Hepatocyte (in vitro differentiated cells): Measurements from ENCODE around the gene TRAPPC1. TPM values are rescaled to one million over a fixed set of nuclear protein-coding genes. Genes with fewer than 3 reads are reported as not detected.
A peak's percentile ranks its signal among the peaks of the same experiment; 100 is the strongest.

Experiments used
- DNase-seq: peaks from one replicate; pipeline ENCODE4 v3.0.0-alpha.2; 2016; ENCODE audit warnings: low spot score
- H2AFZ ChIP-seq: fragments of 200-600 bp; sonication (generic); 2 replicates; pipeline ENCODE4 v1.6.0; 2016; ENCODE audit warnings: antibody characterized with exemption, mild to moderate bottlenecking
- H3K27ac ChIP-seq: fragments of 200-600 bp; sonication (generic); 2 replicates; pipeline ENCODE4 v1.5.1; 2016; ENCODE audit warnings: mild to moderate bottlenecking
- H3K27me3 ChIP-seq: fragments of 200-600 bp; sonication (generic); 2 replicates; pipeline ENCODE4 v1.6.1; 2016
- H3K36me3 ChIP-seq: fragments of 200-600 bp; sonication (generic); replicated peaks from 2 replicates; pipeline ENCODE4 v1.5.1; 2016; ENCODE audit warnings: low read depth; ENCODE audit not compliant: insufficient read depth
- H3K4me1 ChIP-seq: fragments of 200-600 bp; sonication (generic); 2 replicates; pipeline ENCODE4 v1.5.1; 2016; ENCODE audit warnings: mild to moderate bottlenecking, moderate library complexity; ENCODE audit not compliant: insufficient read depth
- H3K4me2 ChIP-seq: fragments of 200-600 bp; sonication (generic); 2 replicates; pipeline ENCODE4 v1.6.0; 2016
- H3K4me3 ChIP-seq: fragments of 200-600 bp; sonication (generic); 2 replicates; pipeline ENCODE4 v1.5.1; 2016; ENCODE audit warnings: mild to moderate bottlenecking
- H3K79me2 ChIP-seq: fragments of 200-600 bp; sonication (generic); 2 replicates; pipeline ENCODE4 v1.6.0; 2017; ENCODE audit warnings: mild to moderate bottlenecking
- H3K9me2 ChIP-seq: fragments of 200-600 bp; sonication (generic); replicated peaks from 2 replicates; pipeline ENCODE4 v1.6.0; 2017; ENCODE audit warnings: mild to moderate bottlenecking; ENCODE audit not compliant: insufficient read depth
- H3K9me3 ChIP-seq: fragments of 200-600 bp; sonication (generic); 2 replicates; pipeline ENCODE4 v1.5.1; 2016; ENCODE audit warnings: low read depth, mild to moderate bottlenecking
- H4K20me1 ChIP-seq: fragments of 200-600 bp; sonication (generic); 2 replicates; pipeline ENCODE4 v1.6.0; 2016; ENCODE audit warnings: mild to moderate bottlenecking; ENCODE audit not compliant: insufficient read depth, poor library complexity, severe bottlenecking
- CTCF ChIP-seq: fragments of 200-600 bp; sonication (generic); IDR thresholded peaks from 2 replicates; pipeline ENCODE4 v1.5.1; 2016; ENCODE audit warnings: antibody characterized with exemption, mild to moderate bottlenecking; ENCODE audit not compliant: poor library complexity
- EZH2 ChIP-seq: fragments of 200-600 bp; sonication (generic); IDR thresholded peaks from 2 replicates; pipeline ENCODE4 v1.6.1; 2016; ENCODE audit warnings: antibody characterized with exemption, mild to moderate bottlenecking, borderline replicate concordance
- EZH2phosphoT487 ChIP-seq: fragments of 200-600 bp; sonication (generic); IDR thresholded peaks from one replicate; pipeline ENCODE4 v1.6.1; 2018; ENCODE audit warnings: antibody characterized with exemption, mild to moderate bottlenecking, low read depth, moderate library complexity; ENCODE audit not compliant: unreplicated experiment, severe bottlenecking
- WGBS: methylation state at CpG from one replicate; pipeline ENCODE4 v1.1.6; 2016; ENCODE audit warnings: low lambda C conversion rate; ENCODE audit errors: missing lambda C conversion rate; 5-methylcytosine and 5-hydroxymethylcytosine counted together
- polyA plus RNA-seq: library from polyadenylated mRNA; unstranded; fragments of >200 nt; fragmentation: Nextera tagmentation; extraction: Ambion mirVana; gene quantifications from 2 replicates; pipeline ENCODE4 v1.2.1, GENCODE V29; 2016
- total RNA-seq: library from RNA; depleted of rRNA; stranded (reverse); fragments of >200 nt; gene quantifications from 2 replicates; pipeline ENCODE4 v1.2.3, GENCODE V29; 2014

Gene TRAPPC1
- total and polyA plus RNA-seq, 2 experiments from 2014 or later = 20.7 to 272 TPM

- 40% methylated on average over 20 of the region's 20 CpGs for WGBS
- Histone ChIP-seq H2AFZ (peak overlapping the region; percentile 38), H3K27me3 (no peaks in the 10 kb centered on the region), H3K79me2 (peaks cover 39% of the 10 kb centered on the region), H3K4me1 (peaks cover 26% of the 10 kb centered on the region), H3K27ac (peak overlapping the region; percentile 26), H4K20me1 (no peaks in the 10 kb centered on the region), H3K9me3 (no peaks in the 10 kb centered on the region), H3K36me3 (no peaks in the 10 kb centered on the region), H3K4me3 (peak overlapping the region; percentile 52), H3K9me2 (no peaks in the 10 kb centered on the region), H3K4me2 (peak overlapping the region; percentile 92)
- DNase-seq = no peak
- TF ChIP-seq EZH2phosphoT487 (no peak), EZH2 (no peak), CTCF (no peak)
Observed at GRCh38 chr17:7930841-7931631, 710 bp downstream of the TRAPPC1 start.

GRCh38 chr17:7929158-7930023 lies 2.4 kb downstream of the TRAPPC1 start, which contains the start of gene KCNAB3:
Gene KCNAB3, minus strand, starts transcription at chr17:7929856. Its CDS starts 421 bp downstream, at chr17:7929435.
- Histone ChIP-seq H3K4me2 (peak within 1 kb of the TSS; percentile 92), H3K9me2 (no peaks in the 10 kb centered on the region), H4K20me1 (no peaks in the 10 kb centered on the region), H3K79me2 (peaks cover 32% of the 10 kb centered on the region), H2AFZ (no peak within 1 kb of the TSS), H3K9me3 (no peaks in the 10 kb centered on the region), H3K27ac (no peak within 1 kb of the TSS), H3K4me1 (peaks cover 24% of the 10 kb centered on the region), H3K36me3 (no peaks in the 10 kb centered on the region), H3K4me3 (no peak within 1 kb of the TSS), H3K27me3 (no peaks in the 10 kb centered on the region)
- DNase-seq = peak; percentile 82
- 34% methylated on average over 28 of the region's 67 CpGs for WGBS
- no peak for TF ChIP-seq EZH2phosphoT487
- no peak for TF ChIP-seq CTCF
- no peak for TF ChIP-seq EZH2

- no peaks in the 10 kb centered on the region for H3K9me2 ChIP-seq
- no peaks in the 10 kb centered on the region for H3K36me3 ChIP-seq
- H3K4me2 ChIP-seq = no peak overlapping the region
- no peaks in the 10 kb centered on the region for H3K27me3 ChIP-seq
- no peak for TF ChIP-seq CTCF
- TF ChIP-seq EZH2phosphoT487 = no peak
- no peak for TF ChIP-seq EZH2
- H3K79me2 ChIP-seq = peaks cover 14% of the 10 kb centered on the region
- no peak overlapping the region for H2AFZ ChIP-seq
- WGBS = 87% methylated on average over 3 of the region's 3 CpGs
- peaks cover 12% of the 10 kb centered on the region for H3K4me1 ChIP-seq
- H3K9me3 ChIP-seq = no peaks in the 10 kb centered on the region
- H4K20me1 ChIP-seq = no peaks in the 10 kb centered on the region
- DNase-seq = no peak
- no peak overlapping the region for H3K27ac ChIP-seq
- no peak overlapping the region for H3K4me3 ChIP-seq
Observed at GRCh38 chr17:7927596-7927995, 4.2 kb downstream of the TRAPPC1 start.
